Kidney (tissue), 14 donors: ENCODE measurements around the gene STOX2. TPM values are rescaled to one million over a fixed set of nuclear protein-coding genes. Genes with fewer than 3 reads are reported as not detected.

Experiments used
- DNase-seq, 5 donors: peaks; one replicate each; pipeline ENCODE4 v3.0.0-alpha.2; 2013 to 2020
- FAIRE-seq: peaks from 2 replicates; lab custom pipeline; 2012; peaks lifted over from hg19 to GRCh38; lab: Jason Lieb, UNC
- H3K27ac ChIP-seq, 2 donors: one replicate each; pipeline ENCODE4 v1.7.0; 2013; ENCODE audit warnings: low read depth in 2 of 2, low read length in 2 of 2, inconsistent platforms in 1 of 2
- H3K27me3 ChIP-seq: one replicate; pipeline ENCODE4 v1.7.1; 2013; ENCODE audit warnings: low read length, inconsistent platforms; ENCODE audit not compliant: control insufficient read depth, insufficient read depth
- H3K36me3 ChIP-seq, 3 donors: one replicate each; pipeline versions ENCODE4 v1.7.0 to v1.7.1; 2013; ENCODE audit warnings: low read length in 3 of 3, control low read depth in 1 of 3, inconsistent platforms in 1 of 3; ENCODE audit not compliant: insufficient read depth in 3 of 3, control insufficient read depth in 2 of 3
- H3K4me1 ChIP-seq, 3 donors: one replicate each; pipeline versions ENCODE4 v1.7.0 to v1.7.1; 2013; ENCODE audit warnings: low read length in 3 of 3, inconsistent platforms in 1 of 3, low read depth in 1 of 3; ENCODE audit not compliant: control insufficient read depth in 2 of 3, insufficient read depth in 2 of 3
- H3K4me3 ChIP-seq, 3 donors: one replicate each; pipeline versions ENCODE4 v1.7.0 to v1.8.1; 2013; ENCODE audit warnings: low read length in 3 of 3, control low read depth in 1 of 3, inconsistent platforms in 1 of 3
- H3K9ac ChIP-seq, 3 donors: one replicate each; pipeline versions ENCODE4 v1.7.0 to v1.7.1; 2013; ENCODE audit warnings: low read length in 3 of 3, control low read depth in 1 of 3, inconsistent platforms in 1 of 3
- H3K9me3 ChIP-seq, 3 donors: one replicate each; pipeline versions ENCODE4 v1.7.0 to v1.7.1; 2013; ENCODE audit warnings: low read length in 3 of 3, control low read depth in 1 of 3, inconsistent platforms in 1 of 3; ENCODE audit not compliant: control insufficient read depth in 2 of 3, insufficient read depth in 1 of 3
- intact Hi-C: fragments of 100-400 bp; cut with DNase I; formaldehyde crosslinking; loops from one replicate; pipeline ENCODE4 v1.11.1; 2022
- polyA plus RNA-seq: library from polyadenylated mRNA; stranded (reverse); fragments of 350-450 nt; fragmentation: Illumina TruSeq; extraction: RNeasy Lipid Tissue Mini Kit (QIAGEN cat#74804); gene quantifications from one replicate; pipeline ENCODE4 v1.2.3, GENCODE V29; 2014; ENCODE audit warnings: low read depth, low replicate concordance; ENCODE audit not compliant: insufficient read depth
- total RNA-seq: library from RNA; stranded (reverse); fragmentation: NEBNext Ultra II Directional; extraction: Animal tissue kit (Norgen Biotek cat#: 25700); gene quantifications from one replicate; pipeline ENCODE4 v1.2.1, GENCODE V29; 2021
- TF ChIP-seq, protein P1 (sequence below): IDR thresholded peaks from 3 replicates; pipeline ENCODE4 v1.5.1; 2012; ENCODE audit warnings: mild to moderate bottlenecking, moderate library complexity, borderline replicate concordance; ENCODE audit not compliant: insufficient read depth; ENCODE audit errors: extremely low read depth
- donor health status: control.
- donor health status: control.
- donor health status: control.
- donor health status: control.
- donor health status: control.
- donor health status: DM: yes; HTN: yes; CAD: no.
- donor health status: Normal renal cell carcinoma (clear cell type).

The STOX2 gene
- total and polyA plus RNA-seq, 2 donors from 2014 or later, result 0.69 to 31.8 TPM

DNA sequence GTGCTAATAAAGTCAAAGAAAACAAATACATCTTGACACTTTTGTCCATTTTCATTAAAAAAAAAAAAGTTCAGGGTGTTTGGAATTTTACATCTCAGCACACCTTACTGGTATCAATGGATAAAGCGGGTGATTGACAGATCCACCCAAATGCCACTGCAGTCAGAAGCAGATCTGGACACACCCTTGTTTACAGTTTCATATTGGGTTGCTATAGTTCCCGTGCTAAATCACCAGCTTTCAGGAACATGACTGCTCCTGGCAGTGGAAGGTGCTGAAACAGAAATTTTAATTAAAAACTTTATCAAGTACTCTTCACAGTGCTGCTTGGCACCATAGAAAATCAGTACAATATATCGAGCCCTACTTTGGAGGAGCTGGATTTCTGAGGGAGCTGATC lies 116.3 kb downstream of the STOX2 start:
- Histone ChIP-seq H3K9me3 (no peaks in the 10 kb centered on the region), H3K4me3 (no peak overlapping the region), H3K4me1 (no peaks in the 10 kb centered on the region), H3K36me3 (no peaks in the 10 kb centered on the region), H3K27ac (no peak overlapping the region), H3K27me3 (no peaks in the 10 kb centered on the region), H3K9ac (no peak overlapping the region)
- intact Hi-C loops, result no loop called here
- TF ChIP-seq, protein P1, sequence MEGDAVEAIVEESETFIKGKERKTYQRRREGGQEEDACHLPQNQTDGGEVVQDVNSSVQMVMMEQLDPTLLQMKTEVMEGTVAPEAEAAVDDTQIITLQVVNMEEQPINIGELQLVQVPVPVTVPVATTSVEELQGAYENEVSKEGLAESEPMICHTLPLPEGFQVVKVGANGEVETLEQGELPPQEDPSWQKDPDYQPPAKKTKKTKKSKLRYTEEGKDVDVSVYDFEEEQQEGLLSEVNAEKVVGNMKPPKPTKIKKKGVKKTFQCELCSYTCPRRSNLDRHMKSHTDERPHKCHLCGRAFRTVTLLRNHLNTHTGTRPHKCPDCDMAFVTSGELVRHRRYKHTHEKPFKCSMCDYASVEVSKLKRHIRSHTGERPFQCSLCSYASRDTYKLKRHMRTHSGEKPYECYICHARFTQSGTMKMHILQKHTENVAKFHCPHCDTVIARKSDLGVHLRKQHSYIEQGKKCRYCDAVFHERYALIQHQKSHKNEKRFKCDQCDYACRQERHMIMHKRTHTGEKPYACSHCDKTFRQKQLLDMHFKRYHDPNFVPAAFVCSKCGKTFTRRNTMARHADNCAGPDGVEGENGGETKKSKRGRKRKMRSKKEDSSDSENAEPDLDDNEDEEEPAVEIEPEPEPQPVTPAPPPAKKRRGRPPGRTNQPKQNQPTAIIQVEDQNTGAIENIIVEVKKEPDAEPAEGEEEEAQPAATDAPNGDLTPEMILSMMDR, result no peak
- no peak for DNase-seq
- FAIRE-seq, result no peak

DNA sequence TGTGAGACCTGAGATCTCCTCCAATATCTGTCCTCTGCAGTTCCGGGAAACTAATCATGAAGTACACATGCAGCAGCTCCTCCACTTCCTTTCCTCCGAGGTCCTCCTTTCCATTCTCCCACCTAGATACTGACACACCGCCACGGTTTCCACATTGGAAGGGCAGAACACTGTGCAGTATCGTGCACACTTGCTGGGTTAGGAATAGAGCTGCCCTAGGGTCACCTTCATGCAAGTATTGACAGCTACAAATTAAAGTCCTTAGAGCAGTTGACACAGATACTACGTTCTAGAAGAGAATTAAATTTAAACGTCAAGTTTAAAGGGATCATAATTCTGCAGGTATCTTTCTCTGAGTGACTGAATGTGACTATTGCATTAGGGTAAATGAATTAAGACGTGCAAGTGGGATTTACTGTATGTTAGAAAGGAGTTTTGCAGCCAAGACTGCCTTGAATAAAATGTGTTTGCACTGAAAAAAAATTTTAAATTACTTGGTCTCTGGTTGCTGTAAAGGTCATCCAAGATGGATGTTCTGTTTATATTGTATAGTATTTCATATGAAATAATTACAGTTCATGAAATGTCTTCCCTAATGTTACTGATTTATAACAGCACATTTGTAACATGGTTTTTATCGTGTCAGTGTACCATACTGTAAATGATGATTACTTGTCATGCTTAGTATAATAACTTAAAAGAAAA lies 117.7 kb downstream of the STOX2 start:
- no peak for DNase-seq

DNA sequence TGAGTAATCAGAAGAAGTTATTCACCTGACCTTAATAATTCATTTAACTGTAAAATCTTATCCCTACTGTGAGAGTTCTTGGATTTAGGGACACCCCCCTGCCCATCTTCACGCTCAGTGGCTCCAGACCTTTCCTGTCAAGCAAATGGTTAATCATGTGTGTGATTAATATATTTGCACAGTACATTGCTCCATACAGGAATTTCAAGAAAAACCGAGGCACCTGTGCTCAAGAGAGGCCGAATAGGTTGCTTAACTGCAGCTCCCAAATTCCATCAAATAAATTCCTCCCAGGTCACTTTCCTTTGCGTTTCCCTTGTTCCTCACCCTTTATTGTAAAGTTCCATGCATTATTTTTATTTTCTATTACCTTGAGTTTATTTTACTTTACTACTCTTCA lies 119.5 kb downstream of the STOX2 start:
- Histone ChIP-seq H3K27me3 (no peaks in the 10 kb centered on the region), H3K36me3 (no peaks in the 10 kb centered on the region)

More for the DNA sequence above, 117.7 kb downstream of the STOX2 start:
- Histone ChIP-seq H3K27me3 (no peaks in the 10 kb centered on the region), H3K4me1 (no peaks in the 10 kb centered on the region), H3K36me3 (no peaks in the 10 kb centered on the region), H3K9ac (no peak overlapping the region), H3K9me3 (no peaks in the 10 kb centered on the region), H3K4me3 (no peak overlapping the region), H3K27ac (no peak overlapping the region)
- TF ChIP-seq, protein P1, result no peak
- no peak for FAIRE-seq
- intact Hi-C loops, result no loop called here

More for the DNA sequence above, 119.5 kb downstream of the STOX2 start:
- Histone ChIP-seq H3K9ac (no peak overlapping the region), H3K9me3 (no peaks in the 10 kb centered on the region), H3K4me3 (no peak overlapping the region), H3K27ac (no peak overlapping the region), H3K4me1 (no peaks in the 10 kb centered on the region)
- no peak for FAIRE-seq
- TF ChIP-seq, protein P1, result no peak
- intact Hi-C loops, result no loop called here
- DNase-seq, result no peak
